HepG2 (cell line): ENCODE results near the gene UBTF. TPM values are rescaled to one million over a fixed set of nuclear protein-coding genes. Genes with fewer than 3 reads are reported as not detected.

Experiments
- AKAP8 ChIP-seq: sonication (generic); formaldehyde crosslinking; IDR thresholded peaks from 2 replicates; pipeline ENCODE4 v1.5.1; 2020; ENCODE audit warnings: mild to moderate bottlenecking, missing genetic modification reagents
- E2F5 ChIP-seq: sonication (generic); formaldehyde crosslinking; conservative IDR thresholded peaks from 2 replicates; pipeline ENCODE4 v1.4.0; 2020; ENCODE audit warnings: missing genetic modification reagents
- HDAC2 ChIP-seq: sonication (generic); formaldehyde crosslinking; IDR thresholded peaks from 2 replicates; pipeline ENCODE4 v1.4.0; 2020; ENCODE audit warnings: missing genetic modification reagents
- MAZ ChIP-seq, 2 experiments: sonication (generic) in 1 of 2; formaldehyde crosslinking in 1 of 2; IDR thresholded peaks; 2 replicates each; pipeline versions ENCODE4 v1.5.0 to v1.6.1; 2012 to 2020; ENCODE audit warnings: low read depth in 2 of 2, mild to moderate bottlenecking in 2 of 2, borderline replicate concordance in 1 of 2, improper control_type of control experiment in 1 of 2, low read length in 1 of 2, missing genetic modification reagents in 1 of 2, moderate library complexity in 1 of 2
- NFYC ChIP-seq: IDR thresholded peaks from 2 replicates; pipeline ENCODE4 v1.6.1; 2016; ENCODE audit warnings: missing genetic modification reagents, missing compliant biosample characterization
- RBM39 ChIP-seq: fragments of 200-400 bp; formaldehyde crosslinking; IDR thresholded peaks from one replicate; pipeline ENCODE4 v1.6.1; 2018; ENCODE audit warnings: antibody characterized with exemption, mild to moderate bottlenecking, low read depth, low read length; ENCODE audit not compliant: poor library complexity, severe bottlenecking
- RXRB ChIP-seq: IDR thresholded peaks from 2 replicates; pipeline ENCODE4 v1.6.1; 2016; ENCODE audit warnings: borderline replicate concordance, missing genetic modification reagents, missing compliant biosample characterization
- SALL1 ChIP-seq: sonication (generic); formaldehyde crosslinking; IDR thresholded peaks from 2 replicates; pipeline ENCODE4 v1.8.0; 2022; ENCODE audit warnings: mild to moderate bottlenecking, missing genetic modification reagents
- SAP130 ChIP-seq: IDR thresholded peaks from 2 replicates; pipeline ENCODE4 v1.6.1; 2016; ENCODE audit warnings: low read depth
- SOX13 ChIP-seq, 3 experiments: fragments of 450-650 bp in 1 of 3; sonication (generic) in 1 of 3; formaldehyde crosslinking in 1 of 3; IDR thresholded peaks in 2 of 3; conservative IDR thresholded peaks in 1 of 3; 2 replicates each; pipeline versions ENCODE4 v1.5.0 to v1.6.1; 2016 to 2020; ENCODE audit warnings: antibody characterized with exemption in 1 of 3, mild to moderate bottlenecking in 1 of 3, missing compliant biosample characterization in 1 of 3, missing genetic modification reagents in 1 of 3, moderate library complexity in 1 of 3
- ZBED4 ChIP-seq: sonication (generic); formaldehyde crosslinking; IDR thresholded peaks from 2 replicates; pipeline ENCODE4 v1.4.0; 2020; ENCODE audit warnings: missing genetic modification reagents, borderline replicate concordance
- ZBTB7B ChIP-seq: sonication (generic); formaldehyde crosslinking; IDR thresholded peaks from 2 replicates; pipeline ENCODE4 v1.4.0; 2020; ENCODE audit warnings: missing genetic modification reagents
- ZFP1 ChIP-seq: IDR thresholded peaks from 2 replicates; pipeline ENCODE4 v1.6.1; 2016
- ZFP91 ChIP-seq: sonication (generic); formaldehyde crosslinking; IDR thresholded peaks from 2 replicates; pipeline ENCODE4 v1.9.0; 2022; ENCODE audit warnings: missing genetic modification reagents, mild to moderate bottlenecking, borderline replicate concordance
- ZGPAT ChIP-seq: IDR thresholded peaks from 2 replicates; pipeline ENCODE4 v1.6.1; 2016; ENCODE audit warnings: mild to moderate bottlenecking
- ZNF274 ChIP-seq: sonication (generic); formaldehyde crosslinking; IDR thresholded peaks from 2 replicates; pipeline ENCODE4 v1.5.1; 2020; ENCODE audit warnings: mild to moderate bottlenecking, missing genetic modification reagents
- ZNF670 ChIP-seq: sonication (generic); formaldehyde crosslinking; IDR thresholded peaks from 2 replicates; pipeline ENCODE4 v1.8.0; 2022; ENCODE audit warnings: mild to moderate bottlenecking, missing genetic modification reagents, borderline replicate concordance
- ZSCAN21 ChIP-seq: sonication (generic); formaldehyde crosslinking; IDR thresholded peaks from 2 replicates; pipeline ENCODE4 v1.8.0; 2022; ENCODE audit warnings: mild to moderate bottlenecking, missing genetic modification reagents, moderate library complexity, borderline replicate concordance
- polyA plus RNA-seq, 8 experiments: library from polyadenylated mRNA; depleted of rRNA in 3 of 8; stranded (reverse) in 7 of 8; unstranded in 1 of 8; fragments of >200 nt; fragmentation: Illumina TruSeq in 4 of 8; extraction: Trizol in 4 of 8; gene quantifications; 2 replicates each; pipeline versions ENCODE4 v1.2.1 to v1.2.3, GENCODE V29; 2011 to 2016; ENCODE audit warnings: low read depth in 4 of 8, missing spikeins in 1 of 8, mixed read lengths in 1 of 8; ENCODE audit not compliant: insufficient read depth in 1 of 8
- total RNA-seq, 5 experiments: library from RNA; depleted of rRNA; stranded (reverse); fragments of >200 nt; fragmentation: Illumina TruSeq; extraction: Trizol; gene quantifications; 2 replicates each; pipeline ENCODE4 v1.2.3, GENCODE V29; 2016; ENCODE audit warnings: low read depth in 1 of 5

The UBTF gene
- total and polyA plus RNA-seq, 2 of the 13 experiments (the other 11 are each of a cell fraction or from before 2014, with no cell fraction given) = 15.2 to 60.9 TPM

DNA sequence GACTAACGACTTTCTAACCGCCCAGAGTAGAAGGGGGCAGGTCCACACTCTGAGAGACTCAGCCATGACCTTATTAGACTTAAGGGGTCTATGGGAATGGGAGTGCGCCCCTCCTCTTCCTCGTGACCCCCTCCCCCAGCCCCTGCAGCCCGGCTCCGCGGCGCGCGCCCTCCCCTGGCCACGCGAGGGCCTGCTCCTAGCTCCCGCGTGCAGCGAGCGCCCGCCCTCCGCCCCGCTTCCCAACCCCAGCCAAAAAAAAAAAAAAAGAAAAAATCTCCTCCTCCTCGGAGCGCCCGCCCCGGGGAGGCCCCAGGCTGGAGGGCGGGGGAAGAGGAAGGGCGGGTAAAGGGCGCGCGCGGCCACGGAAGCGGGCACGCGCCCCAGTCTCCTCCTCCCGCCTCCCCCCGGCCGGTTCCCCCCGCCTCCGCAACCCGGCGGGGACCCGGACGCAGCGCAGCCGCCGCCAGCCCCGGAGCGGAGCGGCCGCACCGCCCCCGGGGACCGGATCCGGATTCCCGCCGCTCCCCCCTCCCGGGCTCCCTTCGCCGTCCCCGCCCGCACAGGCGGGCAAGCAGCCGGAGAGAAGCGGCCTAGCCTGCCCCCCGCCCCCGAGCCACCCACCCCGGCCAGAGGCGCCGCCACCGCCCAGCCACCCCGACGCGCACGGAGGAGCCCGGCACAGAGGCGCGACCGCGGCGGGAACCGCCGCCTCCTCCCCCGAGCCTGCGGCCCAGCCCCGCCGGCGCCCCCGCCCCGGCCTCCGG, 949 bp downstream of the UBTF start (continued):
- TF ChIP-seq ZFP1 (CRISPR knock-in tag) = 0 out of 2 replicates have a peak, but pooled peaks have one; percentile 20
- TF ChIP-seq RXRB = peak; percentile 52; the same call in 1 of the 2 replicates
- 0 out of 2 replicates have a peak, but pooled peaks have one; percentile 65 for TF ChIP-seq AKAP8
- TF ChIP-seq ZNF274 (CRISPR knock-in tag) = 0 out of 2 replicates have a peak, but pooled peaks have one; percentile 36
- TF ChIP-seq SALL1 = peak; percentile 45; the same call in 1 of the 2 replicates
- peak; percentile 77 for TF ChIP-seq SAP130
- TF ChIP-seq SOX13 (IDR thresholded peaks at IDR 0.05) = 0 out of 2 replicates have a peak, but pooled peaks have one; percentile 17
- no peak for TF ChIP-seq SOX13 (CRISPR knock-in tag; conservative IDR thresholded peaks at IDR 0.05 in 1 of 2, IDR thresholded peaks at IDR 0.05 in 1 of 2)
- TF ChIP-seq ZFP91 (CRISPR knock-in tag) = peak; percentile 43; the same call in 1 of the 2 replicates
- TF ChIP-seq MAZ (IDR thresholded peaks at IDR 0.05; ENCODE audit: borderline replicate concordance, low read depth, low read length) = peak; percentile 98
- peak; percentile 68 for TF ChIP-seq MAZ (CRISPR knock-in tag; IDR thresholded peaks at IDR 0.05; ENCODE audit: low read depth)
- TF ChIP-seq ZBTB7B (CRISPR knock-in tag) = peak; percentile 88
- TF ChIP-seq ZNF670 = peak; percentile 61; the same call in 1 of the 2 replicates
- peak; percentile 70 for TF ChIP-seq ZGPAT (CRISPR knock-in tag)
- peak; percentile 27; the same call in 1 of the 2 replicates for TF ChIP-seq NFYC (CRISPR knock-in tag)
- TF ChIP-seq ZBED4 (CRISPR knock-in tag) = peak; percentile 34; the same call in 1 of the 2 replicates
- TF ChIP-seq E2F5 (CRISPR knock-in tag) = 0 out of 2 replicates have a peak, but pooled peaks have one; percentile 54
- peak; percentile 37; the same call in 1 of the 2 replicates for TF ChIP-seq ZSCAN21 (CRISPR knock-in tag)
- TF ChIP-seq RBM39 = peak; percentile 84
- TF ChIP-seq HDAC2 (CRISPR knock-in tag) = peak; percentile 31
